ENCODE results near the gene CEACAM18.
A peak's percentile ranks its signal among the peaks of the same experiment; 100 is the strongest.
"Not testable (repeated sequence)": the region's sequence is repeated elsewhere in the genome, so short reads cannot be mapped to it uniquely, and the experiment has no call there.

Gene CEACAM18

GRCh38 chr19:51462276-51462675, 16.1 kb upstream of the CEACAM18 start:
- DNase-seq = no peak

GRCh38 chr19:51462681-51463080, 15.7 kb upstream of the CEACAM18 start:
- no peak for DNase-seq

GRCh38 chr19:51463976-51464581, 14.3 kb upstream of the CEACAM18 start:
- not testable (repeated sequence) for DNase-seq

GRCh38 chr19:51466723-51467122, 11.6 kb upstream of the CEACAM18 start:
- no peak for DNase-seq

- DNase-seq = no peak
Measured at GRCh38 chr19:51467864-51468544, 10.3 kb upstream of the CEACAM18 start.

- DNase-seq = no peak
Measured at GRCh38 chr19:51468545-51468920, 9.8 kb upstream of the CEACAM18 start.

GRCh38 chr19:51469162-51469561, 9.2 kb upstream of the CEACAM18 start:
- no peak for DNase-seq

GRCh38 chr19:51469629-51470028, 8.7 kb upstream of the CEACAM18 start:
- no peak for DNase-seq

GRCh38 chr19:51470966-51471365, 7.4 kb upstream of the CEACAM18 start:
- no peak for DNase-seq

GRCh38 chr19:51471527-51471926, 6.8 kb upstream of the CEACAM18 start:
- no peak for DNase-seq

- DNase-seq = no peak
Measured at GRCh38 chr19:51472607-51473006, 5.7 kb upstream of the CEACAM18 start.

GRCh38 chr19:51473009-51473707, 5.2 kb upstream of the CEACAM18 start:
- peak; percentile 96 for DNase-seq

GRCh38 chr19:51476164-51476563, 2.2 kb upstream of the CEACAM18 start:
- DNase-seq = no peak

GRCh38 chr19:51477344-51477743, 995 bp upstream of the CEACAM18 start:
- DNase-seq = no peak

- DNase-seq = no peak
Measured at GRCh38 chr19:51479531-51480331, 1.4 kb downstream of the CEACAM18 start.

GRCh38 chr19:51480590-51480989, 2.3 kb downstream of the CEACAM18 start:
- DNase-seq = no peak

- no peak for DNase-seq
Measured at GRCh38 chr19:51485960-51486660, 7.8 kb downstream of the CEACAM18 start.

- no peak for DNase-seq
Measured at GRCh38 chr19:51488491-51488890, 10.2 kb downstream of the CEACAM18 start.

- DNase-seq = no peak
Measured at GRCh38 chr19:51489113-51489512, 10.8 kb downstream of the CEACAM18 start.

GRCh38 chr19:51490676-51491075, 12.3 kb downstream of the CEACAM18 start:
- DNase-seq = no peak

GRCh38 chr19:51491586-51491985, 13.2 kb downstream of the CEACAM18 start:
- DNase-seq = no peak

GRCh38 chr19:51493776-51494175, 15.4 kb downstream of the CEACAM18 start:
- no peak for DNase-seq

- no peak for DNase-seq
Measured at GRCh38 chr19:51497666-51498065, 19.3 kb downstream of the CEACAM18 start.

All from activated T-cell treated with anti-CD3 and anti-CD28 coated beads for 4 hours (primary cell).